DMS53 (cell line): Measurements from ENCODE around the gene ESRRA.
A peak's percentile ranks its signal among the peaks of the same experiment; 100 is the strongest.
"Not testable (repeated sequence)": the region's sequence is repeated elsewhere in the genome, so short reads cannot be mapped to it uniquely, and the experiment has no call there.

Source experiments
- DNase-seq: peaks from one replicate; lab custom pipeline; 2025; lab: John Stamatoyannopoulos, UW

The ESRRA gene

DNA sequence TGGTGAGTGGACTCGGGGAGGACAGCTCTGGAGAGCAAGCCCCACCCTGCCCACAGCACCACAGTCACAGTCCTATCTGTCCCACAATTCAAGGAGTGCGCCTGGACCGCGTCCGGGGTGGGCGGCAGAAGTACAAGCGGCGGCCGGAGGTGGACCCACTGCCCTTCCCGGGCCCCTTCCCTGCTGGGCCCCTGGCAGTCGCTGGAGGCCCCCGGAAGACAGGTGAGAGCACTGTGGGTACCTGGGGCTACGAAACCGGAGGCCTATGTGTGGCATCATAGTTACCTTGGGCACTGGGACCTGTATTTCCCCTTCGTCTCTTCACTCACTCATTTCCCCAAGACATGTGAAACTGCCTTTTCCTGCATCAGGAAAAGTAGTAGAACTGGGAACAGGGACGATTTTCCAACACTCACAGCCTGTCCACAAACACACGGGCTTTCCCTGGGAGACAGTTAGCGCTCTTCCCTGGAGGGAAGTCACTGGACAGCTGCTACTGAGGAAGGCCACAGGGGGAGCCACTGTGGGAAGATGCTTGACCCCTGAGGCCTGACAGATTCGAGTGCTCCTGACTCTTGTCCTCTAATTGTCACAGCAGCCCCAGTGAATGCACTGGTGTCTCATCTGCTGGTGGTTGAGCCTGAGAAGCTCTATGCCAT is 9.0 kb downstream of the ESRRA start:
- peak; percentile 48 for DNase-seq

DNA sequence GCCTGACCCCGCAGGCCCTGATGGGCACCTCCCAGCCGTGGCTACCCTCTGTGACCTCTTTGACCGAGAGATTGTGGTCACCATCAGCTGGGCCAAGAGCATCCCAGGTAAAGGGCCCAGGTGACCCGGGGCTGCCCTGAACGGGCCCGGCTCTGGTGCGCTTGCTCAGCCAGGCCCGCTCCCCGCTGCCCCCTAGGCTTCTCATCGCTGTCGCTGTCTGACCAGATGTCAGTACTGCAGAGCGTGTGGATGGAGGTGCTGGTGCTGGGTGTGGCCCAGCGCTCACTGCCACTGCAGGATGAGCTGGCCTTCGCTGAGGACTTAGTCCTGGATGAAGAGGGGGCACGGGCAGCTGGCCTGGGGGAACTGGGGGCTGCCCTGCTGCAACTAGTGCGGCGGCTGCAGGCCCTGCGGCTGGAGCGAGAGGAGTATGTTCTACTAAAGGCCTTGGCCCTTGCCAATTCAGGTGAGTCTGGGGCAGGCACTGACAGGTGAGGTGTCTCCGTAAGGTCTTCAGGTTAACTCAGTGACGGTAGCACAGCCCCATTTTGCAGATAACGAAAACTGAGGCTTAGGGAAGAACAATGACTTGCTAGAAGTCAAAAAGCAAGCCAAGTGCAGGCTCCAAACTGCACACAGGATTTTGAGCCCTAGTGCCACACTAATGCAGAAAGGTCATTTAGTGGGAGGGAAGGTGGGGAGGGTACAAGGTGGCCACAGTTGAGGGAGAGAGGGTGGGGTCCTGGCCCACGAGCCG is 9.7 kb downstream of the ESRRA start:
- DNase-seq: no peak

DNA sequence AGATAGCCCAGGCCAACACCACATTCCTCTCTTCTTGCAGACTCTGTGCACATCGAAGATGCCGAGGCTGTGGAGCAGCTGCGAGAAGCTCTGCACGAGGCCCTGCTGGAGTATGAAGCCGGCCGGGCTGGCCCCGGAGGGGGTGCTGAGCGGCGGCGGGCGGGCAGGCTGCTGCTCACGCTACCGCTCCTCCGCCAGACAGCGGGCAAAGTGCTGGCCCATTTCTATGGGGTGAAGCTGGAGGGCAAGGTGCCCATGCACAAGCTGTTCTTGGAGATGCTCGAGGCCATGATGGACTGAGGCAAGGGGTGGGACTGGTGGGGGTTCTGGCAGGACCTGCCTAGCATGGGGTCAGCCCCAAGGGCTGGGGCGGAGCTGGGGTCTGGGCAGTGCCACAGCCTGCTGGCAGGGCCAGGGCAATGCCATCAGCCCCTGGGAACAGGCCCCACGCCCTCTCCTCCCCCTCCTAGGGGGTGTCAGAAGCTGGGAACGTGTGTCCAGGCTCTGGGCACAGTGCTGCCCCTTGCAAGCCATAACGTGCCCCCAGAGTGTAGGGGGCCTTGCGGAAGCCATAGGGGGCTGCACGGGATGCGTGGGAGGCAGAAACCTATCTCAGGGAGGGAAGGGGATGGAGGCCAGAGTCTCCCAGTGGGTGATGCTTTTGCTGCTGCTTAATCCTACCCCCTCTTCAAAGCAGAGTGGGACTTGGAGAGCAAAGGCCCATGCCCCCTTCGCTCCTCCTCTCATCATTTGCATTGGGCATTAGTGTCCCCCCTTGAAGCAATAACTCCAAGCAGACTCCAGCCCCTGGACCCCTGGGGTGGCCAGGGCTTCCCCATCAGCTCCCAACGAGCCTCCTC is 10.6 kb downstream of the ESRRA start:
- not testable (repeated sequence) for DNase-seq

DNA sequence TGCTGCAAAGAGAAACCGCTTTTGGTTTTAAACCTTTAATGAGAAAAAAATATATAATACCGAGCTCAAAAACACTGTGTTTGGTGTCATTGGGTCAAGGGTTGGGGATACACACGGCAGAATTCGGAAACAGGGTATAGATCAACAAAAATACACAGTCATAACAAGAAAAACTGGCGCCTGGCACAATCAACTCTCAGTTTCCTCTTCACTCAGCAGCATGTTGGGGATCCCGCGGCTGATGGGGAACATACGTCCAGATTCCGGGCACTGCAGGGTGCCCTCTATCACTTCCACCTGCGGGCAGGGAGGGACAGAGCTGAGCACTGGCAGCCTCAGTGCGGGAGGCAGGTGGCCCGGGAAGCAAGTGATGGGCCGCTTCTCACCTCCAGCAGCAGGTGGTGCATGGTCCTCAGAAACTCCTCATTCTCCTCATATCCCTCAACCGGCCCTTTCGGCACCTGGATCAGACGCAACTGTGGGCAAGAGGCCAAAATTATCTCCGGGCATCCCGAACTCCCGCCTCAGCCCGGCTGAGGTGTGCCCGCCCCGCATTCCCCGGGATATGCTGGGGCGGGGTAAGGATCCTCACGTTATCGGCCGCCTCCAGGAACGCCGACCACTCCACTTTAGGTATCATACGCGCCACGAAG is 11.5 kb downstream of the ESRRA start:
- DNase-seq: peak; percentile 95

DNA sequence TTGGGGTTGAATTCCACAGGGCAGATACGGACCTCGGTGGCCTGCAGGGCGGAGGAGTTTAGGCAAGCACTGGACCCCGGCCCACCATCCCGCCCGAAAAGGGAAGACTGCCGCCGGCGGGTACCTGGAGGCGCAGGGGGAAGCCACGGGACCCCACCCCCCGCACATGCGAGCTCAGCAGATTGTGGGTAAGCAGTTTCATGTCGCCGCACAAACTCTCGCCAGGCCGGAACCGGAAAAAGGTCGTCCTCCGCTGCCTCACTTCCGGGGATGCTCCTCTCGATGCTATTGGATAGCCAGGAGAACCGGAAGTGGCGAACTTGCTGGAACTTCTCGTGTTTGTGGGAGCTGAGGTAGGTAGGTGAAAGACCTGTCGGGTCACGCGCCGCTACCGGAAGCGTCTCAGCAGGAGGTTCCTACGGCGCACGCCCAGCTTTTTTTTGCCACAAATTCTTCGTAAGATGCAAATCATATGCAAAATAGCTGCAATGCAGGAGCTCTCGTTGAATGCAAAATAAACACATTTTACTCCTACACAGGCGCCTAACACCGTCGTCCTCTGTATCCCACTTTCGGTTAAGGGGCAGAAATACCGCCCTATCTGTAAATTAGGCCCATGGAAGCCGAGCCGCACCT is 12.1 kb downstream of the ESRRA start, which contains the start of gene TRMT112:
TRMT112 (minus strand) TSS at position 235 of the 636 bp plus-strand sequence; CDS start at position 202, 33 bp downstream.
- peak; percentile 100 for DNase-seq

DNA sequence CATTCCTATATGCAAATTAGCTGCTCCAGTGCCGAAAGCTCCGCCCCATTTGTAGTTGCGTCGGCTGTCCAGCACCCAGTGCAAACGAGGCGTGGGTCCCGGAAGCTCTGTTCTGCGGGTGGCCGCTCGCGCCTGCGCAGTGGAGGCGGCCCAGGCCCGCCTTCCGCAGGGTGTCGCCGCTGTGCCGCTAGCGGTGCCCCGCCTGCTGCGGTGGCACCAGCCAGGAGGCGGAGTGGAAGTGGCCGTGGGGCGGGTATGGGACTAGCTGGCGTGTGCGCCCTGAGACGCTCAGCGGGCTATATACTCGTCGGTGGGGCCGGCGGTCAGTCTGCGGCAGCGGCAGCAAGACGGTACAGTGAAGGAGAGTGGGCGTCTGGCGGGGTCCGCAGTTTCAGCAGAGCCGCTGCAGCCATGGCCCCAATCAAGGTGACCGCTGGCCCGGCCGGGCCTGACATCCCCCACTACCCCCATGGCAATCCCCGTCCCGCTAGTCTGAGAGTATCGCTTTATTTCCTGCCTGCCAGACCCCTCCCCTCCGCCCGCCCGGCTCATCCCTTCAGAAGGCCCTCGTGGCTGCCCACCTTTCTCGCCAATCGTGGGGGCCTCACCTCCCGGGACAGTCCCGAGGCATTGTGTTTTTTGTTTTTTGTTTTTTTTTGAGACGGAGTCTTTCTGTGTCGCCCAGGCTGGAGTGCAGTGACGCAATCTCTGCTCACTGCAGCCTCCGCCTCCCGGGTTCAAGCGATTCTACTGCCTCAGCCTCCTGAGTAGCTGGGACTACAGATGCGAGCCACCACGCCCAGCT is 12.8 kb downstream of the ESRRA start, which contains the start of gene PRDX5:
PRDX5 (plus strand) TSS at position 161 of the 805 bp plus-strand sequence; CDS start at position 256, 95 bp downstream.
- peak; percentile 99 for DNase-seq

DNA sequence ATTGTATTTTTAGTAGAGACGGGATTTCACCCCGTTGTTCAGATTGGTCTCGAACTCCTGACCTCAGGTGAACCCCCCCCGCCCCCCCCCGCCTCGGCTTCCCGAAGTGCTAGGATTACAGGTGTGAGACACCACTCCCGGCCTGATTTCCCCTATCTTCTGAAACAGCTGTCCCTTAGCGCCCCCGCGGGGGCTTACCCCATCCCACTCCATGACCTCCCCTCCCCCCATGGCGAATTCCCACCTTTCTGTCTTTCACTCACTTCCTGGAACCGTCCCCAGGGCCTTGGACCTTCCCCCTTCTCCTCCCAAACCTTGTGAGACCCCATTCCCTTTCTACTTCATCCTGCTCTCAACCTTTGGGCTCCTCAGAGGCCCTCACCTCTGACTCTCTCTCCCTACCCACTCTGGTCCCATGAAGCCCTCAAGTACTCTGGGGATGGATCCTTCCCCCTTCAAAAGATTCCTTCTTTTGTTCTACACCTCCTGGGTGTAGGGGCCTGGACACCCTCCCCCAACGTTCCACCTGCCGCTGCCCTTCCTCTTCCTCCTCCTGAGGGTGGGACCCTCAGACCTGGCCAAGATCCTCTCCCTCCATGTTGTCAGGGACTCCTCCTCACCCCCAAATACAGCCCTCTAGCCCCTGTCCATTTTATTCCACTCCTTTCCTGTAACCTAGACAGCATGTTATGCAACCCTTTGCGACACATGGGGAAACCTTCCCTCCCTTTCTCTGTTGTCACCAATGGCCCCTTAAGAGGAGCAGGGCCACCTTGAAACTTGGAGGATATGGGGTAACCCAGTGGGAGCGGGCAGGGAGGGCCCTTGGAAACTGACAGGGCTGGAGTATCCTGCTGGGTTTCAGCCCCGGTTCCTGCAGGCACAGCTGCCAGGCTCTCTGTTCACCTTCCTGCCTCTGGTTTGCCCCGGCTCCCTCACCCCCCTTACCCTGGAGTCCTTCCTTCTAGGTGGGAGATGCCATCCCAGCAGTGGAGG is 13.7 kb downstream of the ESRRA start:
- no peak for DNase-seq

DNA sequence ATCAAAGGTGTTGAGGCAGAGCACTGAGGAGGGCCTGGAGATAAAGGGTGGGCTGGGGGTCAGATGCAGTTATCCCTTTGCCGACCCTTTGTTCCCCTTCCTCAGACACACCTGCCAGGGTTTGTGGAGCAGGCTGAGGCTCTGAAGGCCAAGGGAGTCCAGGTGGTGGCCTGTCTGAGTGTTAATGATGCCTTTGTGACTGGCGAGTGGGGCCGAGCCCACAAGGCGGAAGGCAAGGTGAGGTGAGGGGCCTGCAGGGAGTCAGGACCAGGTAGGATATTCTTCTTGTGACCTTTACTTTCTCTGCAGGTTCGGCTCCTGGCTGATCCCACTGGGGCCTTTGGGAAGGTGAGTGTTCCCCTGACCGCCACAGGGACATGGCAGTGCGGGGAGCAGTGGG is 15.2 kb downstream of the ESRRA start:
- DNase-seq: no peak

DNA sequence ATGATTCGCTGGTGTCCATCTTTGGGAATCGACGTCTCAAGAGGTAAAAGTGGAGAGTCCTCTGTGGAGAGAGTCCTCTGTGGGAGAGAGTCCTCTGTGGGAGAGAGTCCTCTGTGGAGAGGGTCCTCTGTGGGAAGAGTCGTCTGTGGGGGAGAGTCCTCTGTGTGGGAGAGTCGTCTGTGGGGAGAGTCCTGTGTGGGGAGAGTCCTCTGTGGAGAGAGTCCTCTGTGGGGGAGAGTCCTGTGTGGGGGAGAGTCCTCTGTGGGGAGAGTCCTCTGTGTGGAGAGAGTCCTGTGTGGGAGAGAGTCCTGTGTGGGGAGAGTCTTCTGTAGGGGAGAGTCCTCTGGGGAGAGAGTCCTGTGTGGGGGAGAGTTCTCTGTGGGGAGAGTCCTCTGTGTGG is 15.7 kb downstream of the ESRRA start:
- DNase-seq: no peak

DNA sequence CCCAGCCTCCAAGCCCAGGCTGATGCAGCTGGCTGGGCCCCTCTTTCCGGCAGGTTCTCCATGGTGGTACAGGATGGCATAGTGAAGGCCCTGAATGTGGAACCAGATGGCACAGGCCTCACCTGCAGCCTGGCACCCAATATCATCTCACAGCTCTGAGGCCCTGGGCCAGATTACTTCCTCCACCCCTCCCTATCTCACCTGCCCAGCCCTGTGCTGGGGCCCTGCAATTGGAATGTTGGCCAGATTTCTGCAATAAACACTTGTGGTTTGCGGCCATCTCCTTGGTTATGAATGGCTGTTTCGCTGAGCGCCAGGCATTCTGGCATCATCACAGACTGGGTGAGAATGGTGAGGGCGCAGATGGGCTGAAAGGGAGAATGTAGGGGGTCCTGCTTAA is 16.2 kb downstream of the ESRRA start:
- no peak for DNase-seq

DNA sequence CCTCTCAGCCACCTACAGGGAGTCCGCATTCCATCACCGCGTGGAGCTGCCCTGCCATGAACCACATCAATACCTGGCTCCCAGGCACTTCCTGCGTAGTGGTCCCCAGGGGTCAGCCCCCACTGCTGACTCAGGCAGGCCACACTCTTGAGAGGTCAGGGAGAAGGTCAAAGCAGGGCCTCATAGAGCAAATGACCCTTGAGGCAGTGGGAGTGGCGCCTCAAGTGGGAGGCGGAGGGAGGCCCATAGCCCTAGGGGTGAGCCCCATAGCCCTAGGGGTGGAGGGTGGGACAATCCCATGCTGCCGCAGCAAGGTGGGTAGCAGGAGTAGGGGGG is 17.6 kb downstream of the ESRRA start:
- no peak for DNase-seq

DNA sequence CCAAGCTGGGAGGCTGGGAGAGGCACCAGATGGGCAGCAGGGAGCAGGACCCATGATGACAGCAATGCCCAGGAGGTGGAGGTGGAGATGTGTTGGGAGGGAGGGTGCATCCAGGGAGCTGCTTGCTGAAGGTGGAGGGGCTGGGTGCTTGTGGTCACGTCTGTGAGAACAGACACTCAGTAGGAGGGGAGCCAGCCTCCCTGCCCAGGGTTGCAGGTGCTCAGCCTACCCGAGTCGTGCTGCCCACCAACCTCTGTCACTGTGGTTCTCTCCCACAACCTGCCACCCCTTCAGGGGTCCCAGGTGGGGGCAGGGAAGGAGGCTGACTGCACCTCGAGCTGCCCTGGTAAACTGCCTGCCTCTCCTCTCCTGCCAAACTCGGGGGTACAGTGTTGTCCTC is 18.0 kb downstream of the ESRRA start:
- DNase-seq: no peak

DNA sequence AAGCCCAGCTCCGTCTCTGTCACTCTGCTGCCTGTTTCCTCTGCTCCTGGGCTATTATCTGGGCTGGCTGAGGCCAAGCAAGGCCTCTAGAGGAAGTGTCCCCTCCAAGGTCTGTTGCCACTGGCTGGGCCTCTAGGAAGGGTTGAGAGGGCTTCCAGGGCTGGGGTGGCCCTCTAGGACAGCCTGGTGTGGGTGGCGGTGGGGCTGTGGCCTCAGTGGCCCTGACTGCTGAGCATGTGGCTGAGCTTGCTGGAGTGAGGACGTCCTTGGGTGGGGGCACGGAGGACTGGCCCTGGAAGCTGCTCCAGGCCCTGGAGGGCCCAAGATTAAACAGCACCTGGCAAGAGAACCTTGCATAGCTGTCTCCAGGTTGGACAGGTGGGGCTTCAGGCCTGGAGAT is 18.7 kb downstream of the ESRRA start:
- not testable (repeated sequence) for DNase-seq

DNA sequence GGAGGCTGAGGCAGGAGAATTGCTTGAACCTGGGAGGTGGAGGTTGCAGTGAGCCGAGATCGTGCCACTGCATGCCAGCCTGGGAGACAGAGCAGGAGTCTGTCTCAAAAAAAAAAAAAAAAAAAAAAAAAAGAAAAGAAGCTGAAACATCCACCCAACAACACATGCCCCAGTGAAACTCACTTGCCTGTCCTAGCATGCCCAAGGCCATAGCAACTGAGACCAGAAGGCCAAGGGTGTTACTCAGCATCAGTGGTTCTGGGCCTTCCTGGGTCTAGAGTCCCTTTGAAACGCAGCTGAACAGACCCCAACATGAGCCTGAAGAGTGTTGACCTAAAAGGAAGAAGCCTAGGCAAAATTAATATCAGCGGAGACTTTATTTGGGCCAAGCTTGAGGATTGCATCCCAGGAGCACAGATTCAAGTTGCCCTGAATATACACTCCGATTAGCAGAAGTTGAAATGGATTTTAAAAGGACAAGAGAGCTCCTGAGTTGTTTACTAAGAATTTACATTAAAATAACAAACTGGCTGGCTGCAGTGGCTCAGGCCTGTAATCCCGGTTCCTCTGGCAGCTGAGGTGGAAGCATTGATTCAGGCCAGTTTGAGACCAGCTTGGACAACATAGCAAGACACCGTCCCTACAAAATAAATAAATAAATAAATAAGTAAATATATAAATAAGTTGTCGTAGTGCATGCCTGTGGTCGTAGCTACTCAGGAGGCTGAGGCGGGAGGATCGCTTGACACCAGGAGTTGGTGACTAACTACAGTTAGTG is 19.6 kb downstream of the ESRRA start:
- DNase-seq: no peak

DNA sequence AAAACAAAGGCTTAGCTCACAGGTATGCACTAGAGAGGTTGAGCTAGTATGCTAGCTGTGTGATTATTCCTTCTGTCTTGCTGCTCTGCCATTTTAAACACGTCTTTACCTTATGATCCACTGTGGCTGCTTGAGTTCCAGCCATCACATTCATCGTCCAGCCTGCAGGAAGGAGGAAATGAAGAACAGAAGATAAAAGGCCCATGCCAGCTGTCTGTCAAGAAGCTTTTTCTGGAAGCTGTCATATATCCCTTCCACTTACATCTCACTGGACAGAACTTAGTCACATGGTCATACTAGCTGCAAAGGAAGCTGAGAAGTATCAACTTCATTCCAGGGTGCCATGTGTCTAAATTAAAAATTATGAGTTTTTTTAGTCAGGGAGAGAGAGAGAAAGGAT is 22.1 kb downstream of the ESRRA start:
- no peak for DNase-seq

DNA sequence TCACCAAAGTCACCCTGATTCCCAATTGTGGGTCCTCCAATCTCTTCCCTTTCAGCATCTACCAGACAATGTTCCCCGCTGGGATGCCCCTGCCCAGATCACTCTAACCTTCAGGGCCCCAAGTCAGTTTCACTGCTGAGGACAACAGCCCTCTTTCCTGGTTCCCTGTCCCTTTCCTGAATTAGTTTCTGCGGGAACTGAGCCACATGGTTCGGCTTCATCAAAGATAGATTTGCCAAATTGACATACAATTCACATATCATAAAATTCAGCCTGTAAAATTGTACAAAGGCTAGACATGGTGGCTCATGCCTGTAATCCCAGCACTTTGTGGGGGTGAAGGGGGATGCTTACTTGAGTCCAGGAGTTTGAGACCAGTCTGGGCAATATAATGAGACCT is 22.7 kb downstream of the ESRRA start:
- no peak for DNase-seq

DNA sequence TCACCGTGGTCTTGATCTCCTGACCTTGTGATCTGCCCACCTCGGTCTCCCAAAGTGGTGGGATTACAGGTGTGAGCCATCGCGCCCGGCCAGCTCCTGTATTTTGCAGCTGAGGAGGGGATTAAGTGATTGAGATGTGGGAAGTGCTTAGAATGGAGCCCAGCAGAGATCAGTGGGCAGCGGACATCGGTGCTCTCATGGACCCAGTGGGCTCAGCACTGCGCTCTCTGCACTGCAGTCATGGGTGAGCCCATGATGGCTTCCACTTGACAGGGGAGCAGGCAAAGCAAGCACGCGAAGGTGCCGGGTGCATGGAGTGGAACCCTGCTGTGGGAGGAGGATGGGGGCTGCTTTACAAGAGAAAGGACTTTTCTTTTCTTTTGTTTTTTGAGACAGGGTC is 25.6 kb downstream of the ESRRA start:
- DNase-seq: no peak

DNA sequence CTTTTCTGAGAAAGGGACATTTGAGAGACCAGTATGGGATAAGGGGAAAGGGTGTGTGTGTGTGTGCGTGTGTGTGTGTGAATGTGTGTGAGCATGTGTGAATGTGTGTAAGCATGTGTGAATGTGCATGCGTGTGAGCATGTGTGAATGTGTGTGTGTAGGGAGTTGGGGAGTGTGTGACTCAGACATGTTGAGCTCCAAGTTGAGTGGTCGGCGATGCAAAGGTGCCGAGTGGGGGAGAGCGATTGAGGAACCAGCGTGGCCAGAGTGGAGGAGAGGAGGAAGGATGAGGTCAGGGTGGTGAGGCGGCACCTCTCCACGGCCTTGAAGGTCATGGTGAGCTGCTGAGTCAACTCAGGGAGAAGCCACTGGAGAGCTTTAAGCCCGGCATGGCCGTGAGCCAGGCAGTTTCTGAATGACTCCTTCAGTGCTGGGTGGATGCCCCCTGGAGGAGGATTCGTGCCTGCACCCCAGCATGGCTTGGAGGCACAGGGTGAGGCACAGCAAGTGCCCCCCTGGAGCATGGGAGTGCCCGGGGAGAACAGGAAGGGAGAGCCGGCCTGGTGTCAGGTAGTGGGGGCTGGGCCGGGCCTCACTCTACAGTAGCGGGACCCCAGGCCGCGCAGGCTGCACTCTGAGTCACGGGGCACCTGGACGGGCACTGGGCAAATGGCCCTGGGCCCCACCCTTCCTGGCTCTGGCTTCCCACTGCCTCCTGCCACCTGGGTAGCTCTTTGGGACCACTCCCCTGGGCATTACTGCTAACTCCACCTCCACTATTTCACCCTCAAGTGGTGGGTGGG is 26.4 kb downstream of the ESRRA start:
- DNase-seq: peak; percentile 94
